Measurements from ENCODE around the gene TEKT3.

Gene TEKT3

GRCh38 chr17:15341385-15341849, at the start of gene TEKT3:
Gene TEKT3 (minus strand): TSS chr17:15341597. CDS start chr17:15331585, 10,012 bp downstream.
- TF ChIP-seq JUND (IDR thresholded peaks at IDR 0.05; ENCODE audit: low read depth): no peak
- in situ Hi-C loops (cut with HindIII; ENCODE audit: low pct_unique_long_range_greater_than_20kb, low sequenced_read_pairs): no loop called here
- DNase-seq (ENCODE audit: low read depth in 1 of 2, low spot score in 1 of 2): peak; percentile 43 to 75

- TF ChIP-seq JUND (IDR thresholded peaks at IDR 0.05; ENCODE audit: low read depth): no peak
- in situ Hi-C loops (cut with HindIII; ENCODE audit: low pct_unique_long_range_greater_than_20kb, low sequenced_read_pairs): no loop called here
- no peak for DNase-seq (ENCODE audit: low read depth in 1 of 2, low spot score in 1 of 2)
Measured at GRCh38 chr17:15388356-15389041, 47.1 kb upstream of the TEKT3 start.

GRCh38 chr17:15386083-15386482, 44.7 kb upstream of the TEKT3 start:
- in situ Hi-C loops (cut with HindIII; ENCODE audit: low pct_unique_long_range_greater_than_20kb, low sequenced_read_pairs): no loop called here
- no peak for DNase-seq (ENCODE audit: low read depth in 1 of 2, low spot score in 1 of 2)
- TF ChIP-seq JUND (IDR thresholded peaks at IDR 0.05; ENCODE audit: low read depth): no peak

- in situ Hi-C loops (cut with HindIII; ENCODE audit: low pct_unique_long_range_greater_than_20kb, low sequenced_read_pairs): no loop called here
- DNase-seq (ENCODE audit: low read depth in 1 of 2, low spot score in 1 of 2): peak in 1 of 2 experiments; percentile 67
- TF ChIP-seq JUND (IDR thresholded peaks at IDR 0.05; ENCODE audit: low read depth): peak; percentile 59; the same call in 1 of the 2 replicates
Measured at GRCh38 chr17:15385305-15385704, 43.9 kb upstream of the TEKT3 start.

- in situ Hi-C loops (cut with HindIII; ENCODE audit: low pct_unique_long_range_greater_than_20kb, low sequenced_read_pairs): no loop called here
- TF ChIP-seq JUND (IDR thresholded peaks at IDR 0.05; ENCODE audit: low read depth): no peak
- DNase-seq (ENCODE audit: low read depth in 1 of 2, low spot score in 1 of 2): no peak
Measured at GRCh38 chr17:15384142-15384787, 42.9 kb upstream of the TEKT3 start.

GRCh38 chr17:15382914-15383313, 41.5 kb upstream of the TEKT3 start:
- no peak for TF ChIP-seq JUND (IDR thresholded peaks at IDR 0.05; ENCODE audit: low read depth)

GRCh38 chr17:15381707-15382106, 40.3 kb upstream of the TEKT3 start:
- in situ Hi-C loops (cut with HindIII; ENCODE audit: low pct_unique_long_range_greater_than_20kb, low sequenced_read_pairs): no loop called here
- no peak for TF ChIP-seq JUND (IDR thresholded peaks at IDR 0.05; ENCODE audit: low read depth)
- DNase-seq (ENCODE audit: low read depth in 1 of 2, low spot score in 1 of 2): no peak

More at GRCh38 chr17:15382914-15383313, 41.5 kb upstream of the TEKT3 start:
- in situ Hi-C loops (cut with HindIII; ENCODE audit: low pct_unique_long_range_greater_than_20kb, low sequenced_read_pairs): no loop called here
- DNase-seq (ENCODE audit: low read depth in 1 of 2, low spot score in 1 of 2): no peak

- TF ChIP-seq JUND (IDR thresholded peaks at IDR 0.05; ENCODE audit: low read depth): no peak
- in situ Hi-C loops (cut with HindIII; ENCODE audit: low pct_unique_long_range_greater_than_20kb, low sequenced_read_pairs): no loop called here
- DNase-seq (ENCODE audit: low read depth in 1 of 2, low spot score in 1 of 2): no peak
Measured at GRCh38 chr17:15380446-15380845, 39.0 kb upstream of the TEKT3 start.

GRCh38 chr17:15379659-15380058, 38.3 kb upstream of the TEKT3 start:
- in situ Hi-C loops (cut with HindIII; ENCODE audit: low pct_unique_long_range_greater_than_20kb, low sequenced_read_pairs): no loop called here
- no peak for TF ChIP-seq JUND (IDR thresholded peaks at IDR 0.05; ENCODE audit: low read depth)
- no peak for DNase-seq (ENCODE audit: low read depth in 1 of 2, low spot score in 1 of 2)

- no peak for TF ChIP-seq JUND (IDR thresholded peaks at IDR 0.05; ENCODE audit: low read depth)
- in situ Hi-C loops (cut with HindIII; ENCODE audit: low pct_unique_long_range_greater_than_20kb, low sequenced_read_pairs): no loop called here
- DNase-seq (ENCODE audit: low read depth in 1 of 2, low spot score in 1 of 2): no peak
Measured at GRCh38 chr17:15378243-15378642, 36.8 kb upstream of the TEKT3 start.

- DNase-seq (ENCODE audit: low read depth in 1 of 2, low spot score in 1 of 2): peak in 1 of 2 experiments; percentile 67
- TF ChIP-seq JUND (IDR thresholded peaks at IDR 0.05; ENCODE audit: low read depth): no peak
- in situ Hi-C loops (cut with HindIII; ENCODE audit: low pct_unique_long_range_greater_than_20kb, low sequenced_read_pairs): no loop called here
Measured at GRCh38 chr17:15377616-15378015, 36.2 kb upstream of the TEKT3 start.

- TF ChIP-seq JUND (IDR thresholded peaks at IDR 0.05; ENCODE audit: low read depth): no peak
- in situ Hi-C loops (cut with HindIII; ENCODE audit: low pct_unique_long_range_greater_than_20kb, low sequenced_read_pairs): no loop called here
- no peak for DNase-seq (ENCODE audit: low read depth in 1 of 2, low spot score in 1 of 2)
Measured at GRCh38 chr17:15377200-15377599, 35.8 kb upstream of the TEKT3 start.

GRCh38 chr17:15371376-15372130, 30.2 kb upstream of the TEKT3 start:
- peak in 1 of 2 experiments; percentile 52 for DNase-seq (ENCODE audit: low read depth in 1 of 2, low spot score in 1 of 2)
- in situ Hi-C loops (cut with HindIII; ENCODE audit: low pct_unique_long_range_greater_than_20kb, low sequenced_read_pairs): no loop called here
- no peak for TF ChIP-seq JUND (IDR thresholded peaks at IDR 0.05; ENCODE audit: low read depth)

Measured in T47D (cell line).